ENCODE measurements around the gene AK5.

- TF ChIP-seq REST (IDR thresholded peaks at IDR 0.05; ENCODE audit: insufficient read depth in 1 of 2, low read depth in 2 of 2, low read length in 1 of 2) (no peak), CTCF (IDR thresholded peaks at IDR 0.05) (no peak), POLR2AphosphoS5 (IDR thresholded peaks at IDR 0.05; ENCODE audit: low read depth, low read length) (no peak), TCF7L2 (IDR thresholded peaks at IDR 0.05; ENCODE audit: low read depth, low read length) (no peak)
These were observed 51.7 kb downstream of the AK5 start for GRCh38 chr1:77333501-77333900.
